Measurements from ENCODE around the gene TMEM106C. TPM values are rescaled to one million over a fixed set of nuclear protein-coding genes. Genes with fewer than 3 reads are reported as not detected.

TMEM106C gene
- total RNA-seq, 3 donors from 2014 or later (not counting 1 experiment from before 2014, with no cell fraction given) = 19.1 to 26.2 (median 22.5) TPM

DNA sequence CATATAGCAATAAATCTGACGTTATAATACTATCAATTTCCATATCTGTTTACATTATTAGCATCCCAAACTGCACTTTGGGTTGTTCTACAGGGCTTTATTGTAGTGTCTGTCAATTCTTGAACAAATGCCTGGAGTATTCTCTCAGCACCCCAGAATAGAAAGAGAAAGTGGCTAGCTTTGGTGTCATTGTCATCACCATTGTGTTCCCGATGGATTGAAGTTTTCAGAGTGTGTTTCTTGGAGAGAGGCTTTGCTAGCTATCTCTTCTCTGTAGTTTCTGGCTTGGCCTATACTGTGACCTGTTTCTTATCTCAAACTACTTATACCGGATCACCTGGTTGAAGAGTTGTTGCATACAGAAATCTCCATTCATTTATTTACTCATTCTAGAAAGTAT, 6.4 kb downstream of the TMEM106C start:
- intact Hi-C loops (cut with micrococcal nuclease) = no loop called here
- no peak for ATAC-seq
- Mint-ChIP-seq H3K4me3 (no peak overlapping the region), H3K27me3 (ENCODE audit: low read depth in 2 of 2) (no peaks in the 10 kb centered on the region), H3K36me3 (no peaks in the 10 kb centered on the region), H3K27ac (no peak overlapping the region), H3K9me3 (no peaks in the 10 kb centered on the region), H3K4me1 (peaks cover 0 to 18% of the 10 kb centered on the region in 2 donors)
- H3K4me3 ChIP-seq (ENCODE audit: low read length) = no peak overlapping the region
- no peaks in the 10 kb centered on the region for H3K9me3 ChIP-seq (ENCODE audit: control insufficient read depth, insufficient read depth, low read length)
- peaks cover 5% of the 10 kb centered on the region for H3K36me3 ChIP-seq (ENCODE audit: control insufficient read depth, insufficient read depth, low read length)
- DNase-seq = no peak
- WGBS (ENCODE audit: insufficient coverage) = 100% methylated on average over 1 of the region's 3 CpGs
- TF ChIP-seq, protein P1, sequence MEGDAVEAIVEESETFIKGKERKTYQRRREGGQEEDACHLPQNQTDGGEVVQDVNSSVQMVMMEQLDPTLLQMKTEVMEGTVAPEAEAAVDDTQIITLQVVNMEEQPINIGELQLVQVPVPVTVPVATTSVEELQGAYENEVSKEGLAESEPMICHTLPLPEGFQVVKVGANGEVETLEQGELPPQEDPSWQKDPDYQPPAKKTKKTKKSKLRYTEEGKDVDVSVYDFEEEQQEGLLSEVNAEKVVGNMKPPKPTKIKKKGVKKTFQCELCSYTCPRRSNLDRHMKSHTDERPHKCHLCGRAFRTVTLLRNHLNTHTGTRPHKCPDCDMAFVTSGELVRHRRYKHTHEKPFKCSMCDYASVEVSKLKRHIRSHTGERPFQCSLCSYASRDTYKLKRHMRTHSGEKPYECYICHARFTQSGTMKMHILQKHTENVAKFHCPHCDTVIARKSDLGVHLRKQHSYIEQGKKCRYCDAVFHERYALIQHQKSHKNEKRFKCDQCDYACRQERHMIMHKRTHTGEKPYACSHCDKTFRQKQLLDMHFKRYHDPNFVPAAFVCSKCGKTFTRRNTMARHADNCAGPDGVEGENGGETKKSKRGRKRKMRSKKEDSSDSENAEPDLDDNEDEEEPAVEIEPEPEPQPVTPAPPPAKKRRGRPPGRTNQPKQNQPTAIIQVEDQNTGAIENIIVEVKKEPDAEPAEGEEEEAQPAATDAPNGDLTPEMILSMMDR (IDR thresholded peaks at IDR 0.05) = no peak
- no peaks in the 10 kb centered on the region for H3K27me3 ChIP-seq (ENCODE audit: control insufficient read depth, insufficient read depth, low read length)
- H3K4me1 ChIP-seq (ENCODE audit: control insufficient read depth, insufficient read depth, low read length) = no peaks in the 10 kb centered on the region
- H3K27ac ChIP-seq (ENCODE audit: low read length) = no peak overlapping the region

DNA sequence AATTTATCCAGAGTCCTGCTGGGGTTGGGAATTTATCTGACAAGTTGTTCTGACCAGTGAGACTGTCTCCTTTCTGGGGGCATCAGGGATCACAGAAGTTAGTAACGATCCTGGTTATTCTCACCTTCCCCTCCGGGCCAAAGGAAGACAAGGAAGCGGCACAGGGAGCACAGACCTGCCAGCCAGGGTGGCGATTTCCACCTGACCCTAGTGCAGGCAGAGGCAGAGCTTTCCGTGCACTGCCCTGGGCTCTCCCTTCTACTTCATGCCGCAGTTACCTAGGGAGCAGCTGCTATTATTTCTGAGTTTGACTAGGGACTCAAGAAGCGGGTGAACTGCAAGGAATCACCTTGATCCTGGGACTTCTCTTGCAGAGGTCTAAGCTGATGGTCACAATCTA, 7.4 kb downstream of the TMEM106C start:
- H3K27me3 ChIP-seq (ENCODE audit: control insufficient read depth, insufficient read depth, low read length) = no peaks in the 10 kb centered on the region
- H3K4me1 ChIP-seq (ENCODE audit: control insufficient read depth, insufficient read depth, low read length) = no peaks in the 10 kb centered on the region

DNA sequence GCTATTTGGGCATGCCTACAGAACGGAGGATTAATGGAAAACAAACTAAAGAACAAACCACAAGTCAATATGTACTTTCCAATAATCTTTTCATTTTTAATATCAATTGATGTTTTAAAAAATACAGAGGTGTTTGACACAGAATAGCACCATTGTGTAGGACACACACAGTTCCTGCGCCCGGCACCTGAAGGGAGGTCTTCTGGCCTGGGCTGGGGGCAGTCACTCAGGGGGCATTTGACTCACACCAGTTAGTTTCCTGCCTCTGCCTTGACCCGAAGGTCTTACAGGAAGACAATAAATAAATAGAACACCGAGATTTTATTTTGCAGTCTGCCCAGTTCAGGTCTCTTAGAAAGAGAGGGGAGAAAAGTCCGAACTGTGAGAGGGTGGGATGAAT, 9.5 kb downstream of the TMEM106C start:
- Histone ChIP-seq H3K4me3 (ENCODE audit: low read length) (no peak overlapping the region), H3K9me3 (ENCODE audit: control insufficient read depth, insufficient read depth, low read length) (no peaks in the 10 kb centered on the region), H3K27ac (ENCODE audit: low read length) (no peak overlapping the region), H3K27me3 (ENCODE audit: control insufficient read depth, insufficient read depth, low read length) (no peaks in the 10 kb centered on the region), H3K36me3 (ENCODE audit: control insufficient read depth, insufficient read depth, low read length) (peaks cover 5% of the 10 kb centered on the region), H3K4me1 (ENCODE audit: control insufficient read depth, insufficient read depth, low read length) (no peaks in the 10 kb centered on the region)
- Mint-ChIP-seq H3K9me3 (no peaks in the 10 kb centered on the region), H3K4me3 (no peak overlapping the region), H3K4me1 (no peaks in the 10 kb centered on the region), H3K27me3 (ENCODE audit: low read depth in 2 of 2) (peaks cover 0 to 4% of the 10 kb centered on the region in 2 donors), H3K27ac (no peak overlapping the region), H3K36me3 (no peaks in the 10 kb centered on the region)
- WGBS (ENCODE audit: insufficient coverage) = 97% methylated on average over 5 of the region's 6 CpGs
- TF ChIP-seq, protein P1 (IDR thresholded peaks at IDR 0.05) = no peak
- intact Hi-C loops (cut with micrococcal nuclease) = no loop called here
- no peak for DNase-seq
- no peak for ATAC-seq

More for the DNA sequence above, 7.4 kb downstream of the TMEM106C start:
- Mint-ChIP-seq H3K4me3 (no peak overlapping the region), H3K27me3 (ENCODE audit: low read depth in 2 of 2) (no peaks in the 10 kb centered on the region), H3K36me3 (no peaks in the 10 kb centered on the region), H3K27ac (no peak overlapping the region), H3K4me1 (peaks cover 0 to 9% of the 10 kb centered on the region in 2 donors), H3K9me3 (no peaks in the 10 kb centered on the region)
- peaks cover 5% of the 10 kb centered on the region for H3K36me3 ChIP-seq (ENCODE audit: control insufficient read depth, insufficient read depth, low read length)
- no peak overlapping the region for H3K4me3 ChIP-seq (ENCODE audit: low read length)
- intact Hi-C loops (cut with micrococcal nuclease) = no loop called here
- ATAC-seq (no peak), DNase-seq (no peak)
- 95% methylated on average over 7 of the region's 7 CpGs for WGBS (ENCODE audit: insufficient coverage)
- no peaks in the 10 kb centered on the region for H3K9me3 ChIP-seq (ENCODE audit: control insufficient read depth, insufficient read depth, low read length)
- H3K27ac ChIP-seq (ENCODE audit: low read length) = no peak overlapping the region
- TF ChIP-seq, protein P1 (IDR thresholded peaks at IDR 0.05) = no peak

DNA sequence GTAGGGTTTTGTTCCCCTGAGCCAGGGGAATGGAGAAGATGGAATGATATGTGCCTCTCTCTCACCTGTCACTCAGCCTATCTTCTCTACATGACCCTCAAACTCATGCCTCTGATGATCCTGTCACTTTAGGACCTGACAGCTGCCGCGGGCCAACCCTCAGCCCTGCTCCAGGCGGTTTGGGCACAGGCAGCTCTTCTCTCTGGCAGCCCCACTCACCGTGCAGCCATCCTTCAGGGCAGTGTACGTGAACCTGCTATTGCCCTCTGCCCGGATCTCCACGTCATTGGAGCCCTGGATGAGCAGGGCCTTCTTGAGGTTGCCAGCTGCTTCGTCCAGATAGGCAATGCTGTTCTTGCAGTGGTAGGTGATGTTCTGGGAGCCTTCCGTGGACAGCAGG, 10.5 kb downstream of the TMEM106C start:
- no peaks in the 10 kb centered on the region for H3K36me3 Mint-ChIP-seq

More for the DNA sequence above, 10.5 kb downstream of the TMEM106C start:
- 94% methylated on average over 9 of the region's 9 CpGs for WGBS (ENCODE audit: insufficient coverage)
- intact Hi-C loops (cut with micrococcal nuclease) = no loop called here
- ATAC-seq = no peak
- no peaks in the 10 kb centered on the region for H3K4me1 Mint-ChIP-seq
- H3K4me1 ChIP-seq (ENCODE audit: control insufficient read depth, insufficient read depth, low read length) = no peaks in the 10 kb centered on the region
- H3K36me3 ChIP-seq (ENCODE audit: control insufficient read depth, insufficient read depth, low read length) = peaks cover 2% of the 10 kb centered on the region
- peaks cover 0 to 5% of the 10 kb centered on the region in 2 donors for H3K27me3 Mint-ChIP-seq (ENCODE audit: low read depth in 2 of 2)
- H3K27ac Mint-ChIP-seq = no peak overlapping the region
- no peak overlapping the region for H3K4me3 ChIP-seq (ENCODE audit: low read length)
- no peak for DNase-seq
- TF ChIP-seq, protein P1 (IDR thresholded peaks at IDR 0.05) = no peak
- no peaks in the 10 kb centered on the region for H3K9me3 ChIP-seq (ENCODE audit: control insufficient read depth, insufficient read depth, low read length)
- no peak overlapping the region for H3K27ac ChIP-seq (ENCODE audit: low read length)
- H3K27me3 ChIP-seq (ENCODE audit: control insufficient read depth, insufficient read depth, low read length) = no peaks in the 10 kb centered on the region
- no peak overlapping the region for H3K4me3 Mint-ChIP-seq
- no peaks in the 10 kb centered on the region for H3K9me3 Mint-ChIP-seq
